Liver (tissue), 3 donors: ENCODE data around the gene EML4.

Experiments
- GABPA ChIP-seq, 2 donors: IDR thresholded peaks in 1 of 2; conservative IDR thresholded peaks in 1 of 2; 2 replicates each; pipeline ENCODE4 v1.6.1; 2016; ENCODE audit warnings: antibody characterized with exemption in 2 of 2, mild to moderate bottlenecking in 1 of 2, moderate library complexity in 1 of 2
- HNF4G ChIP-seq: IDR thresholded peaks from 2 replicates; pipeline ENCODE4 v1.6.1; 2016; ENCODE audit warnings: antibody characterized with exemption
- SP1 ChIP-seq: IDR thresholded peaks from 2 replicates; pipeline ENCODE4 v1.6.1; 2018; ENCODE audit warnings: antibody characterized with exemption, mild to moderate bottlenecking
- YY1 ChIP-seq: IDR thresholded peaks from 2 replicates; pipeline ENCODE4 v1.6.1; 2016; ENCODE audit warnings: antibody characterized with exemption, mild to moderate bottlenecking
- ZBTB33 ChIP-seq: IDR thresholded peaks from 2 replicates; pipeline ENCODE4 v1.6.1; 2016; ENCODE audit warnings: antibody characterized with exemption
- TF ChIP-seq, protein P1 (sequence below): fragments of 150-350 bp; IDR thresholded peaks from 2 replicates; pipeline ENCODE4 v1.5.1; 2017; ENCODE audit warnings: improper control_type of control experiment, low read depth, low read length; ENCODE audit not compliant: missing input control
- donor health status: healthy.
- donor health status: healthy.

DNA sequence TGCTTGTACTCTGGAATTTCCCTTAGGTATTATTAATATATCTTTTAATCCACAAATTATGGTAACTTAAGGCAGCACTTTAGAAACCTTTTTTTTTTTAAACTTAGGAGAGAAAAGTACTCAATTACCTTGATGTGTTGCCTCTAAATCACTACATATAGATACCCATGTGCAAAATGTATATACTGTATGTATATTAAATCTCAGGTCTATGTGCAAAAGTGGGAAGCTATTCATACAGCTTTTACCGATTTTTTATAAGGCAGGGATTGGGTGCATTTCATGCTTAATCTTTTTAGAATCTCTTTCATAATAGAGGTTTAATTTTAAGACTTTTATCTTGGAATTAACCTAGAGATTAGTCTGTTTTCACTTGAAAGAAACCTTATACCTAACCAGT is 3.4 kb downstream of the EML4 start:
- TF ChIP-seq, protein P1, sequence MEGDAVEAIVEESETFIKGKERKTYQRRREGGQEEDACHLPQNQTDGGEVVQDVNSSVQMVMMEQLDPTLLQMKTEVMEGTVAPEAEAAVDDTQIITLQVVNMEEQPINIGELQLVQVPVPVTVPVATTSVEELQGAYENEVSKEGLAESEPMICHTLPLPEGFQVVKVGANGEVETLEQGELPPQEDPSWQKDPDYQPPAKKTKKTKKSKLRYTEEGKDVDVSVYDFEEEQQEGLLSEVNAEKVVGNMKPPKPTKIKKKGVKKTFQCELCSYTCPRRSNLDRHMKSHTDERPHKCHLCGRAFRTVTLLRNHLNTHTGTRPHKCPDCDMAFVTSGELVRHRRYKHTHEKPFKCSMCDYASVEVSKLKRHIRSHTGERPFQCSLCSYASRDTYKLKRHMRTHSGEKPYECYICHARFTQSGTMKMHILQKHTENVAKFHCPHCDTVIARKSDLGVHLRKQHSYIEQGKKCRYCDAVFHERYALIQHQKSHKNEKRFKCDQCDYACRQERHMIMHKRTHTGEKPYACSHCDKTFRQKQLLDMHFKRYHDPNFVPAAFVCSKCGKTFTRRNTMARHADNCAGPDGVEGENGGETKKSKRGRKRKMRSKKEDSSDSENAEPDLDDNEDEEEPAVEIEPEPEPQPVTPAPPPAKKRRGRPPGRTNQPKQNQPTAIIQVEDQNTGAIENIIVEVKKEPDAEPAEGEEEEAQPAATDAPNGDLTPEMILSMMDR, result no peak
- TF ChIP-seq GABPA (IDR thresholded peaks at IDR 0.05 in 1 of 2, conservative IDR thresholded peaks at IDR 0.05 in 1 of 2) (no peak), ZBTB33 (no peak), SP1 (no peak), YY1 (no peak), HNF4G (no peak)
